ENCODE results near the gene CCL4.

- TF ChIP-seq, protein P1, sequence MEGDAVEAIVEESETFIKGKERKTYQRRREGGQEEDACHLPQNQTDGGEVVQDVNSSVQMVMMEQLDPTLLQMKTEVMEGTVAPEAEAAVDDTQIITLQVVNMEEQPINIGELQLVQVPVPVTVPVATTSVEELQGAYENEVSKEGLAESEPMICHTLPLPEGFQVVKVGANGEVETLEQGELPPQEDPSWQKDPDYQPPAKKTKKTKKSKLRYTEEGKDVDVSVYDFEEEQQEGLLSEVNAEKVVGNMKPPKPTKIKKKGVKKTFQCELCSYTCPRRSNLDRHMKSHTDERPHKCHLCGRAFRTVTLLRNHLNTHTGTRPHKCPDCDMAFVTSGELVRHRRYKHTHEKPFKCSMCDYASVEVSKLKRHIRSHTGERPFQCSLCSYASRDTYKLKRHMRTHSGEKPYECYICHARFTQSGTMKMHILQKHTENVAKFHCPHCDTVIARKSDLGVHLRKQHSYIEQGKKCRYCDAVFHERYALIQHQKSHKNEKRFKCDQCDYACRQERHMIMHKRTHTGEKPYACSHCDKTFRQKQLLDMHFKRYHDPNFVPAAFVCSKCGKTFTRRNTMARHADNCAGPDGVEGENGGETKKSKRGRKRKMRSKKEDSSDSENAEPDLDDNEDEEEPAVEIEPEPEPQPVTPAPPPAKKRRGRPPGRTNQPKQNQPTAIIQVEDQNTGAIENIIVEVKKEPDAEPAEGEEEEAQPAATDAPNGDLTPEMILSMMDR (IDR thresholded peaks at IDR 0.05): no peak
- no peak for TF ChIP-seq EP300 (IDR thresholded peaks at IDR 0.05)
- no peak for TF ChIP-seq POLR2A (IDR thresholded peaks at IDR 0.05)
These were observed 2.8 kb downstream of the CCL4 start for GRCh38 chr17:36106493-36106835.

Measured in suprapubic skin (tissue), 3 donors.